GM21723 (cell line): ENCODE results near the gene KIZ.
"Not testable (repeated sequence)": the region's sequence is repeated elsewhere in the genome, so short reads cannot be mapped to it uniquely, and the experiment has no call there.

Experiments
- ATAC-seq: cut with Tn5 transposase; IDR thresholded peaks from one replicate; pipeline ENCODE4 v1.9.1; 2021; ENCODE audit warnings: mild to moderate bottlenecking, moderate library complexity; ENCODE audit not compliant: unreplicated experiment

The KIZ gene

GRCh38 chr20:21224217-21224616 lies 98.3 kb downstream of the KIZ start:
- no peak for ATAC-seq

- ATAC-seq: no peak
Observed at GRCh38 chr20:21225215-21225947, 99.5 kb downstream of the KIZ start.

GRCh38 chr20:21228511-21228910 lies 102.6 kb downstream of the KIZ start:
- ATAC-seq: peak; percentile 90

- ATAC-seq: no peak
Observed at GRCh38 chr20:21229163-21229562, 103.3 kb downstream of the KIZ start.

- ATAC-seq: no peak
Observed at GRCh38 chr20:21230220-21230619, 104.3 kb downstream of the KIZ start.

- no peak for ATAC-seq
Observed at GRCh38 chr20:21230686-21231085, 104.8 kb downstream of the KIZ start.

- no peak for ATAC-seq
Observed at GRCh38 chr20:21232546-21233280, 106.8 kb downstream of the KIZ start.

- ATAC-seq: no peak
Observed at GRCh38 chr20:21234324-21234723, 108.4 kb downstream of the KIZ start.

- no peak for ATAC-seq
Observed at GRCh38 chr20:21234806-21235483, 109.1 kb downstream of the KIZ start.

- peak; percentile 69 for ATAC-seq
Observed at GRCh38 chr20:21235484-21236445, 109.9 kb downstream of the KIZ start.

- ATAC-seq: no peak
Observed at GRCh38 chr20:21237956-21238799, 112.3 kb downstream of the KIZ start.

GRCh38 chr20:21238818-21239536 lies 113.1 kb downstream of the KIZ start:
- ATAC-seq: no peak

- ATAC-seq: no peak
Observed at GRCh38 chr20:21240394-21240793, 114.5 kb downstream of the KIZ start.

- ATAC-seq: no peak
Observed at GRCh38 chr20:21241406-21241805, 115.5 kb downstream of the KIZ start.

GRCh38 chr20:21243811-21244210 lies 117.9 kb downstream of the KIZ start:
- no peak for ATAC-seq

- ATAC-seq: no peak
Observed at GRCh38 chr20:21244808-21245207, 118.9 kb downstream of the KIZ start.

GRCh38 chr20:21246161-21246560 lies 120.3 kb downstream of the KIZ start:
- ATAC-seq: no peak

- ATAC-seq: not testable (repeated sequence)
Observed at GRCh38 chr20:21247603-21248095, 121.8 kb downstream of the KIZ start.

GRCh38 chr20:21251278-21251677 lies 125.4 kb downstream of the KIZ start:
- ATAC-seq: no peak
